ENCODE data around the gene KLK1. TPM values are rescaled to one million over a fixed set of nuclear protein-coding genes. Genes with fewer than 3 reads are reported as not detected.
"Not testable (repeated sequence)": the region's sequence is repeated elsewhere in the genome, so short reads cannot be mapped to it uniquely, and the experiment has no call there.

Gene KLK1
- total RNA-seq, 1 donor from 2014 or later = not detected

GRCh38 chr19:50785329-50785728, 38.3 kb downstream of the KLK1 start:
- H3K4me3 ChIP-seq = no peak overlapping the region
- intact Hi-C loops (cut with DNase I) = no loop called here
- no peaks in the 10 kb centered on the region for H3K36me3 ChIP-seq
- H3K27ac ChIP-seq = no peak overlapping the region
- no peaks in the 10 kb centered on the region for H3K27me3 ChIP-seq
- H3K9me3 ChIP-seq = no peaks in the 10 kb centered on the region
- DNase-seq (ENCODE audit: extremely low spot score in 2 of 2) = no peak
- TF ChIP-seq POLR2AphosphoS5 (IDR thresholded peaks at IDR 0.05; ENCODE audit: insufficient read depth in 1 of 2, low read depth in 1 of 2) (no peak), CTCF (IDR thresholded peaks at IDR 0.05) (no peak), POLR2A (IDR thresholded peaks at IDR 0.05) (no peak)
- H3K4me1 ChIP-seq = peaks cover 7% of the 10 kb centered on the region

GRCh38 chr19:50784710-50785109, 38.9 kb downstream of the KLK1 start:
- no peak for DNase-seq (ENCODE audit: extremely low spot score in 2 of 2)
- intact Hi-C loops (cut with DNase I) = loop anchor here (5.0 kb wide), 1 partner anchor 427 kb away; no protein-coding TSS in a partner anchor
- Histone ChIP-seq H3K27ac (no peak overlapping the region), H3K4me1 (peaks cover 7% of the 10 kb centered on the region), H3K27me3 (no peaks in the 10 kb centered on the region), H3K36me3 (no peaks in the 10 kb centered on the region), H3K9me3 (no peaks in the 10 kb centered on the region), H3K4me3 (no peak overlapping the region)
- no peak for TF ChIP-seq POLR2AphosphoS5 (IDR thresholded peaks at IDR 0.05; ENCODE audit: insufficient read depth in 1 of 2, low read depth in 1 of 2)

- not testable (repeated sequence) for DNase-seq (ENCODE audit: extremely low spot score in 2 of 2); H3K27ac ChIP-seq; H3K36me3 ChIP-seq; H3K27me3 ChIP-seq; H3K9me3 ChIP-seq; H3K4me3 ChIP-seq; H3K4me1 ChIP-seq
- intact Hi-C loops (cut with DNase I) = loop anchor here (5.0 kb wide), 1 partner anchor 426 kb away; no protein-coding TSS in a partner anchor
These were observed 39.8 kb downstream of the KLK1 start for GRCh38 chr19:50783848-50784152.

DNA sequence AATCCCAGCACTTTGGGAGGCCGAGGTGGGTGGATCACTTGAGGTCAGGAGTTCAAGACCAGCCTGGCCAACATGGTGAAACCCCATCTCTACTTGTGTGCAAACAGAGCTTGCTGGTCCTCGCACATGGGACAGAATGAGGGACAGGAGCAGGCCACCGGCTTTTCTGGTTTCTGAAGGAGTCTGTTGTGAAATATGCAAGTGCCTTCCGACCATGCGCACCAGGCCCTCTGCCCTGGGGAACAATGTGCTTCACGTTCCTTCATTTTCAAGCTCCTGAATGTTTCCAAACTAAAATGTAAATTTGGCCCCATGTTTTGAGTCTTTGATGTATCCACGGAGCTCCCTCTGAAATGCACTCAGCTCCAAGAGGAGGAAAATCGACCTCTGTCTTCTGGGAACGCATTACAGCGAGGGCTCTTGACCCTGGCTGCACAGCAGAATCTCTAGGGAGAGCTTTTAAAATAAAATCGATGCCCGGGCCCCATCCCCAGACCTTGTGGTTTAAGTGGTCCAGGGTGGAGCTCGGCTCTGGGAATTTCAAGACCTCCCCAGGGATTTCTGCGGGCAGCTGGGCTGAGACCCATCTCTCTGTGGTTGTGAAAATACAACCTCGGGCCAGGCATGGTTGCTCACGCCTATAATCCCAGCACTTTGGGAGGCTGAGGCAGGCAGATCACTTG, 42.7 kb downstream of the KLK1 start:
- intact Hi-C loops (cut with DNase I) = loop anchor here (5.0 kb wide), 1 partner anchor 424 kb away; no protein-coding TSS in a partner anchor
- no peaks in the 10 kb centered on the region for H3K9me3 ChIP-seq
- peaks cover 7% of the 10 kb centered on the region for H3K4me1 ChIP-seq
- no peaks in the 10 kb centered on the region for H3K36me3 ChIP-seq
- no peak overlapping the region for H3K27ac ChIP-seq
- TF ChIP-seq CTCF (IDR thresholded peaks at IDR 0.05) (no peak), POLR2AphosphoS5 (IDR thresholded peaks at IDR 0.05; ENCODE audit: insufficient read depth in 1 of 2, low read depth in 1 of 2) (no peak), POLR2A (IDR thresholded peaks at IDR 0.05) (no peak)
- no peak overlapping the region for H3K4me3 ChIP-seq
- no peaks in the 10 kb centered on the region for H3K27me3 ChIP-seq
- DNase-seq (ENCODE audit: extremely low spot score in 2 of 2) = no peak

- no peak overlapping the region for H3K4me3 ChIP-seq
- H3K4me1 ChIP-seq = peaks cover 7% of the 10 kb centered on the region
- no peak for DNase-seq (ENCODE audit: extremely low spot score in 2 of 2)
- intact Hi-C loops (cut with DNase I) = loop anchor here (5.0 kb wide), 1 partner anchor 422 kb away; no protein-coding TSS in a partner anchor
- H3K27ac ChIP-seq = no peak overlapping the region
- no peaks in the 10 kb centered on the region for H3K27me3 ChIP-seq
- TF ChIP-seq POLR2AphosphoS5 (IDR thresholded peaks at IDR 0.05; ENCODE audit: insufficient read depth in 1 of 2, low read depth in 1 of 2) (no peak), CTCF (IDR thresholded peaks at IDR 0.05) (no peak), POLR2A (IDR thresholded peaks at IDR 0.05) (no peak)
- H3K9me3 ChIP-seq = no peaks in the 10 kb centered on the region
- no peaks in the 10 kb centered on the region for H3K36me3 ChIP-seq
These were observed 43.8 kb downstream of the KLK1 start for GRCh38 chr19:50779504-50780457.
